Endothelial cell of umbilical vein (primary cell): ENCODE measurements around the gene ZNF331. TPM values are rescaled to one million over a fixed set of nuclear protein-coding genes. Genes with fewer than 3 reads are reported as not detected.

ENCODE experiments used
- BruUV-seq: library from RNA; stranded (reverse); fragments of 400-500 nt; replicated peaks from 2 replicates; lab custom pipeline; 2021; lab: Mats Ljungman, UMichigan
- CTCF ChIA-PET: fragments of 300-600, 350-600 bp; sonication (Branson Sonifier 250); formaldehyde crosslinking; loops from one replicate; lab custom pipeline; 2021; ENCODE audit warnings: antibody characterized with exemption, inconsistent platforms; lab: Charles Lee
- POLR2A ChIA-PET: fragments of 300-600, 350-600 bp; sonication (Branson Sonifier 250); formaldehyde crosslinking; loops from one replicate; lab custom pipeline; 2021; ENCODE audit warnings: antibody characterized with exemption, inconsistent platforms; lab: Charles Lee
- DNase-seq: peaks from one replicate; pipeline ENCODE4 v3.0.0-alpha.2; 2011; ENCODE audit warnings: low read depth, low spot score
- FAIRE-seq: peaks from 2 replicates; lab custom pipeline; 2011; peaks lifted over from hg19 to GRCh38; lab: Jason Lieb, UNC
- H2AFZ ChIP-seq: 2 replicates; pipeline ENCODE4 v1.6.0; 2012; ENCODE audit warnings: low read depth, low read length, control low read depth, inconsistent platforms
- H3K27ac ChIP-seq: 2 replicates; pipeline ENCODE4 v1.5.1; 2011; ENCODE audit warnings: low read depth, mild to moderate bottlenecking, control low read depth, low read length, moderate library complexity; ENCODE audit not compliant: insufficient read depth
- H3K27me3 ChIP-seq, 2 experiments: 2 replicates each; pipeline versions ENCODE4 v1.6.0 to v1.6.1; 2011; ENCODE audit warnings: low read length in 2 of 2, mixed read lengths in 1 of 2; ENCODE audit not compliant: control insufficient read depth in 2 of 2, insufficient read depth in 2 of 2
- H3K36me3 ChIP-seq, 2 experiments: 2 replicates in 1 of 2; 3 replicates in 1 of 2; pipeline ENCODE4 v1.5.1; 2011; ENCODE audit warnings: low read length in 2 of 2, mild to moderate bottlenecking in 1 of 2, moderate library complexity in 1 of 2; ENCODE audit not compliant: control insufficient read depth in 2 of 2, insufficient read depth in 2 of 2; ENCODE audit errors: extremely low read depth in 1 of 2
- H3K4me1 ChIP-seq: 3 replicates; pipeline ENCODE4 v1.5.1; 2011; ENCODE audit warnings: mild to moderate bottlenecking, low read length; ENCODE audit not compliant: control insufficient read depth, insufficient read depth; ENCODE audit errors: extremely low read depth
- H3K4me2 ChIP-seq: 2 replicates; pipeline ENCODE4 v1.6.1; 2011; ENCODE audit warnings: low read length, control low read depth, mixed read lengths; ENCODE audit not compliant: insufficient read depth
- H3K4me3 ChIP-seq, 3 experiments: fragments of 200-600 bp in 1 of 3; sonication (generic), shearing (Covaris generic) in 1 of 3; replicated peaks in 1 of 3; 2 replicates each; pipeline ENCODE4 v1.5.1; 2011 to 2016; ENCODE audit warnings: control low read depth in 3 of 3, low read length in 3 of 3, mild to moderate bottlenecking in 2 of 3, inconsistent platforms in 1 of 3, low read depth in 1 of 3, moderate library complexity in 1 of 3; ENCODE audit not compliant: insufficient read depth in 1 of 3
- H3K79me2 ChIP-seq: 2 replicates; pipeline ENCODE4 v1.6.0; 2012; ENCODE audit warnings: low read length, inconsistent platforms; ENCODE audit not compliant: control insufficient read depth, insufficient read depth
- H3K9ac ChIP-seq: replicated peaks from 2 replicates; pipeline ENCODE3; 2011; ENCODE audit warnings: low read length, control low read depth; ENCODE audit not compliant: insufficient read depth; ENCODE audit errors: extremely low read depth
- H3K9me1 ChIP-seq: replicated peaks from 3 replicates; pipeline ENCODE4 v1.6.0; 2011; ENCODE audit warnings: mild to moderate bottlenecking, low read length; ENCODE audit not compliant: control insufficient read depth, insufficient read depth; ENCODE audit errors: extremely low read depth
- H3K9me3 ChIP-seq: replicated peaks from 2 replicates; pipeline ENCODE4 v1.5.1; 2012; ENCODE audit warnings: low read length, inconsistent platforms; ENCODE audit not compliant: control insufficient read depth, insufficient read depth
- H4K20me1 ChIP-seq: replicated peaks from 2 replicates; pipeline ENCODE3; 2011; ENCODE audit warnings: mild to moderate bottlenecking, low read length; ENCODE audit not compliant: control insufficient read depth, insufficient read depth; ENCODE audit errors: extremely low read depth
- EZH2 ChIP-seq: IDR thresholded peaks from 2 replicates; pipeline ENCODE4 v1.6.1; 2012; ENCODE audit warnings: borderline replicate concordance, low read depth, mild to moderate bottlenecking, moderate library complexity, low read length, inconsistent platforms; ENCODE audit not compliant: severe bottlenecking
- FOS ChIP-seq: IDR thresholded peaks from 2 replicates; pipeline ENCODE4 v1.6.1; 2011; ENCODE audit warnings: mild to moderate bottlenecking, low read length, moderate library complexity, borderline replicate concordance; ENCODE audit not compliant: insufficient read depth
- GATA2 ChIP-seq: IDR thresholded peaks from 2 replicates; pipeline ENCODE4 v1.7.0; 2011; ENCODE audit warnings: low read depth, mild to moderate bottlenecking, moderate library complexity, mixed read lengths, low read length; ENCODE audit not compliant: insufficient read length, insufficient read depth
- JUN ChIP-seq: IDR thresholded peaks from 2 replicates; pipeline ENCODE4 v1.6.1; 2011; ENCODE audit warnings: borderline replicate concordance, low read depth; ENCODE audit not compliant: insufficient read length, insufficient read depth
- MYC ChIP-seq: IDR thresholded peaks from one replicate; pipeline ENCODE4 v1.6.1; 2011; ENCODE audit warnings: mild to moderate bottlenecking, low read depth, low read length
- POLR2A ChIP-seq: IDR thresholded peaks from 2 replicates; pipeline ENCODE4 v1.6.1; 2012; ENCODE audit warnings: low read depth, mild to moderate bottlenecking, control low read depth, low read length
- POLR2AphosphoS5 ChIP-seq: IDR thresholded peaks from 2 replicates; pipeline ENCODE4 v1.6.1; 2012; ENCODE audit warnings: low read depth, mild to moderate bottlenecking, control low read depth, low read length, moderate library complexity; ENCODE audit not compliant: insufficient read depth
- dilution Hi-C: fragments of 300-500 bp; cut with MboI; formaldehyde crosslinking; loops from one replicate; pipeline ENCODE4 v1.15.0; 2019; ENCODE audit warnings: low sequenced_read_pairs; ENCODE audit not compliant: extremely low pct_ligation_motif_present
- intact Hi-C: fragments of 100-400 bp; cut with micrococcal nuclease; formaldehyde crosslinking; loops from one replicate; pipeline ENCODE4 v1.10.0; 2022
- polyA plus RNA-seq, 4 experiments: library from polyadenylated mRNA; depleted of rRNA in 3 of 4; stranded (reverse) in 3 of 4; unstranded in 1 of 4; fragments of >200 nt; gene quantifications; 2 replicates each; pipeline versions ENCODE4 v1.2.1 to v1.2.3, GENCODE V29; 2011 to 2012; ENCODE audit warnings: missing spikeins in 1 of 4
- total RNA-seq: library from RNA; stranded (reverse); gene quantifications from 2 replicates; pipeline ENCODE4 v1.2.3, GENCODE V29; 2021
- TF ChIP-seq, protein P1 (sequence below), 2 donors: IDR thresholded peaks; 1 replicate in 1 of 2; 2 replicates in 1 of 2; pipeline ENCODE4 v1.5.1; 2011; ENCODE audit warnings: low read length in 2 of 2, mild to moderate bottlenecking in 2 of 2, moderate library complexity in 2 of 2, control low read depth in 1 of 2, inconsistent platforms in 1 of 2, low read depth in 1 of 2; ENCODE audit not compliant: insufficient read depth in 1 of 2; ENCODE audit errors: extremely low read depth in 1 of 2
- TF ChIP-seq, protein P2 (sequence below): IDR thresholded peaks from 2 replicates; pipeline ENCODE4 v1.6.1; 2011; ENCODE audit not compliant: insufficient read depth, insufficient read length

ZNF331 gene
- total and polyA plus RNA-seq, 2 donors (not counting 3 experiments of a cell fraction or from before 2014, with no cell fraction given), result 6.2 to 11.2 TPM

- no peak for TF ChIP-seq MYC
- no peak for TF ChIP-seq POLR2A
- TF ChIP-seq, protein P1, sequence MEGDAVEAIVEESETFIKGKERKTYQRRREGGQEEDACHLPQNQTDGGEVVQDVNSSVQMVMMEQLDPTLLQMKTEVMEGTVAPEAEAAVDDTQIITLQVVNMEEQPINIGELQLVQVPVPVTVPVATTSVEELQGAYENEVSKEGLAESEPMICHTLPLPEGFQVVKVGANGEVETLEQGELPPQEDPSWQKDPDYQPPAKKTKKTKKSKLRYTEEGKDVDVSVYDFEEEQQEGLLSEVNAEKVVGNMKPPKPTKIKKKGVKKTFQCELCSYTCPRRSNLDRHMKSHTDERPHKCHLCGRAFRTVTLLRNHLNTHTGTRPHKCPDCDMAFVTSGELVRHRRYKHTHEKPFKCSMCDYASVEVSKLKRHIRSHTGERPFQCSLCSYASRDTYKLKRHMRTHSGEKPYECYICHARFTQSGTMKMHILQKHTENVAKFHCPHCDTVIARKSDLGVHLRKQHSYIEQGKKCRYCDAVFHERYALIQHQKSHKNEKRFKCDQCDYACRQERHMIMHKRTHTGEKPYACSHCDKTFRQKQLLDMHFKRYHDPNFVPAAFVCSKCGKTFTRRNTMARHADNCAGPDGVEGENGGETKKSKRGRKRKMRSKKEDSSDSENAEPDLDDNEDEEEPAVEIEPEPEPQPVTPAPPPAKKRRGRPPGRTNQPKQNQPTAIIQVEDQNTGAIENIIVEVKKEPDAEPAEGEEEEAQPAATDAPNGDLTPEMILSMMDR (IDR thresholded peaks at IDR 0.05; ENCODE audit: extremely low read depth in 1 of 2, insufficient read depth in 1 of 2, low read depth in 1 of 2, low read length in 2 of 2), result no peak
- TF ChIP-seq POLR2AphosphoS5, result no peak
- TF ChIP-seq EZH2, result no peak
- TF ChIP-seq JUN, result no peak
- no peak for TF ChIP-seq GATA2
- TF ChIP-seq, protein P2, sequence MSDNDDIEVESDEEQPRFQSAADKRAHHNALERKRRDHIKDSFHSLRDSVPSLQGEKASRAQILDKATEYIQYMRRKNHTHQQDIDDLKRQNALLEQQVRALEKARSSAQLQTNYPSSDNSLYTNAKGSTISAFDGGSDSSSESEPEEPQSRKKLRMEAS, result no peak
- no peak for TF ChIP-seq FOS
- H3K36me3 ChIP-seq, result no peaks in the 10 kb centered on the region
- H3K9ac ChIP-seq, result no peak overlapping the region
- no peaks in the 10 kb centered on the region for H4K20me1 ChIP-seq
- peaks cover 4% of the 10 kb centered on the region for H3K4me1 ChIP-seq
- FAIRE-seq (no peak), DNase-seq (no peak)
- H3K9me3 ChIP-seq, result no peaks in the 10 kb centered on the region
- dilution Hi-C loops, result no loop called here
- ChIA-PET CTCF (no interaction called here), POLR2A (no interaction called here)
- H3K4me2 ChIP-seq, result no peak overlapping the region
- no TSS peak for BruUV-seq
- intact Hi-C loops, result no loop called here
- H3K27me3 ChIP-seq, result no peaks in the 10 kb centered on the region
- H3K4me3 ChIP-seq, result no peak overlapping the region
- no peaks in the 10 kb centered on the region for H3K79me2 ChIP-seq
- H3K27ac ChIP-seq, result no peak overlapping the region
- H3K9me1 ChIP-seq, result no peaks in the 10 kb centered on the region
- no peak overlapping the region for H2AFZ ChIP-seq
Measured at GRCh38 chr19:53552001-53552721, 14.2 kb downstream of the ZNF331 start.
